GM06990 (cell line): ENCODE data around the gene FANCB.

ENCODE experiments used
- DNase-seq: peaks from one replicate; pipeline ENCODE4 v3.0.0-alpha.2; 2011; ENCODE audit not compliant: insufficient read length; ENCODE audit errors: extremely low read depth
- H3K27me3 ChIP-seq: replicated peaks from 2 replicates; pipeline ENCODE4 v1.6.0; 2011; ENCODE audit warnings: low read length; ENCODE audit not compliant: control insufficient read depth, insufficient read depth
- H3K36me3 ChIP-seq: 2 replicates; pipeline ENCODE4 v1.5.1; 2011; ENCODE audit warnings: low read length; ENCODE audit not compliant: control insufficient read depth, insufficient read depth
- H3K4me3 ChIP-seq: replicated peaks from 2 replicates; pipeline ENCODE4 v1.5.1; 2011; ENCODE audit warnings: low read depth, mild to moderate bottlenecking, control low read depth, low read length
- TF ChIP-seq, protein P1 (sequence below): IDR thresholded peaks from 2 replicates; pipeline ENCODE4 v1.5.1; 2011; ENCODE audit warnings: low read length, control low read depth, mild to moderate bottlenecking, inconsistent platforms; ENCODE audit not compliant: insufficient read depth, poor library complexity, severe bottlenecking

FANCB gene

DNA sequence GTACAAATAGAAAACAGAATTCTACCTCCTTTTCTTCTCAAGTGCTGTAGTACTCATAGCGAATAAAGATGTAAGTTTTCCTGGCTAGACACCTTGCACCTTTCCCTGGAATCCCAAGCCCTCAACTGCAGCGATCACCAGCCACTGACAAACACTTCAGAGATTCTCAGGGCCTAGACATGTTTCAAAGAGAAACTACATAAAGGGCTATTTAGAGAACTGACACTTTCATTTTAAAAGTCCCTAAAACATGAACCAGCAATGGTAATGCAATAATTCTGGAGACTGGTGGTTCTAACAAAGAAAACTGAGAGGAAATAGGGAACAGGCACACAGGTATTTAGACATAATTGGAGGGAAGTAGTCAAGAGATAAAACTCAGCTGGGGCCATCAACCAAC, 35.7 kb downstream of the FANCB start:
- no peaks in the 10 kb centered on the region for H3K36me3 ChIP-seq
- DNase-seq, result no peak
- TF ChIP-seq, protein P1, sequence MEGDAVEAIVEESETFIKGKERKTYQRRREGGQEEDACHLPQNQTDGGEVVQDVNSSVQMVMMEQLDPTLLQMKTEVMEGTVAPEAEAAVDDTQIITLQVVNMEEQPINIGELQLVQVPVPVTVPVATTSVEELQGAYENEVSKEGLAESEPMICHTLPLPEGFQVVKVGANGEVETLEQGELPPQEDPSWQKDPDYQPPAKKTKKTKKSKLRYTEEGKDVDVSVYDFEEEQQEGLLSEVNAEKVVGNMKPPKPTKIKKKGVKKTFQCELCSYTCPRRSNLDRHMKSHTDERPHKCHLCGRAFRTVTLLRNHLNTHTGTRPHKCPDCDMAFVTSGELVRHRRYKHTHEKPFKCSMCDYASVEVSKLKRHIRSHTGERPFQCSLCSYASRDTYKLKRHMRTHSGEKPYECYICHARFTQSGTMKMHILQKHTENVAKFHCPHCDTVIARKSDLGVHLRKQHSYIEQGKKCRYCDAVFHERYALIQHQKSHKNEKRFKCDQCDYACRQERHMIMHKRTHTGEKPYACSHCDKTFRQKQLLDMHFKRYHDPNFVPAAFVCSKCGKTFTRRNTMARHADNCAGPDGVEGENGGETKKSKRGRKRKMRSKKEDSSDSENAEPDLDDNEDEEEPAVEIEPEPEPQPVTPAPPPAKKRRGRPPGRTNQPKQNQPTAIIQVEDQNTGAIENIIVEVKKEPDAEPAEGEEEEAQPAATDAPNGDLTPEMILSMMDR, result no peak
- H3K4me3 ChIP-seq, result no peak overlapping the region
- H3K27me3 ChIP-seq, result no peaks in the 10 kb centered on the region

DNA sequence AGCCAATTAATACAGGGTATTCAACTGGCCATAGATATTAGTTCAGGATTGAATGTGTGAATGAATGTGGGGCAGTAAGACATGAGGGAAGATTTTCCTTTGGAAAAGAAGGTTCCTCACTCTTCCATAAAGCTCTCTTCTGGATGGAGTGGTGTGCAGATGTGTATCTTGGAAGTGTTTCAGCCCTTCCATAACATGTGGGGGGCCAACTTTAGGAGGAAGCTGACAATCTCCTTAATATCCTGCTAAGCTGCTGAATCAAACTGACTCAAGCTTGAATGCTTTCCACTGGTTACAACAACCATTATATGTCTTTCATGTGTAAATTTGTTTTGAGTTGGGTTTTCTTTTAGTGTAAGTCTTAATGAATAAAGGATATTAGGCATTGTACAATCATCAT, 40.3 kb downstream of the FANCB start:
- Histone ChIP-seq H3K36me3 (no peaks in the 10 kb centered on the region), H3K27me3 (no peaks in the 10 kb centered on the region), H3K4me3 (no peak overlapping the region)
- TF ChIP-seq, protein P1, result no peak
- no peak for DNase-seq

DNA sequence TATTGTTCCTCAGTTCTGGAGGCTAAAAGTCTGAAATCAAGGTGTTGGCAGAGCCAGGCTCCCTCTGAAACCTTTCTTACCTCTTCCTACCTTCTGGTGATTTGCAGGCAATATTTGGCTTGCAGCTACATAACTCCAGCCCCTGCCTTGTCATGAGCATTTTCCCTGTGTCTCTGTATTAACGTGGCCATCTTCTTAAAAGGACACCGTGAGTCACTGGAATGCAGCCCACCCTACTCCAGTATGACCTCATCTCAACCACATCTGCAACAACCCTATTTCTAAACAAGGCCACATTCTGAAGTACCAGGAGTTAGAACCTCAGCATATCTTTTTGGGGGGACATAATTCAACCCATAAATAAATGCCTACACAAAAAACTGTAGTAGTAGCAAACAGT, 40.7 kb downstream of the FANCB start:
- Histone ChIP-seq H3K4me3 (no peak overlapping the region), H3K36me3 (no peaks in the 10 kb centered on the region), H3K27me3 (no peaks in the 10 kb centered on the region)
- TF ChIP-seq, protein P1, result no peak
- no peak for DNase-seq

DNA sequence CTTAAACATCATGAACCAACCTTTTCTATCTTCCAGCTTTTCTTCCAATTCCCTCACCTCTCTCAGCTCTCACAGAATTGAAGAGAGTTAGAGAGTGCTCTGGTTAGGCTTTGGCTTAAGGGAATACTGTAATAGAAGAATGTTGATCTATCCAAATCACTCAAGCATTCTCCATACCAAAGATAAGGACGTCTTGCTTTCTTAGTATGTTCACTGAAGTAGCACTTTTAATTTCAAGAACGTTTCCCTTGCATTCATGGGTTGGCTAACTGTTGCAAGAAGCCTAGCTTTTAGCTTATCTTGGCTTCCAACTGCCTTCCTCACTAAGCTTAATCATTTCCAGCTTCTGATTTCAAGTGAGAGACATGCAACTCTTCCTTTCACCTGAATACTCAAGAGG, 43.2 kb downstream of the FANCB start:
- no peak overlapping the region for H3K4me3 ChIP-seq
- no peaks in the 10 kb centered on the region for H3K36me3 ChIP-seq
- TF ChIP-seq, protein P1, result no peak
- DNase-seq, result no peak
- no peaks in the 10 kb centered on the region for H3K27me3 ChIP-seq

DNA sequence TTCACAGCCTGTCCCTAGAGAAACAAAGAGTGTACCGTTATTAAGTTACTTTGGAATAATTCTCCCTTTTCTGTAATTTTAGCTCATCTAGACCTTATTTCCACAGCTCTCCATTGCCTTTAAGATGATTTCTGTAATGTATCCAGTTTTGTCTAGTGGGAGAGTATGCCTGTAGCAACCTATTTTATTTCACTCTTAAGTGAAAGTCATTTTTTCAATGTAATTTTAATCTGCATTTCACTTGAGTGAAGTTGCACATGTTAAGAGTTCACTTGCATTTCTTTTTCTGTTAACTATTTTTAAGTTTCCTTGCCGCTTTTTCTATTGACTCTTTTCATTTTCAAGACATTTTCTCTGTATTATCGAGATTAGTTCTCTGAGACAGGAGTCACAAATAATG, 46.5 kb downstream of the FANCB start:
- DNase-seq, result no peak
- Histone ChIP-seq H3K36me3 (no peaks in the 10 kb centered on the region), H3K27me3 (no peaks in the 10 kb centered on the region)

DNA sequence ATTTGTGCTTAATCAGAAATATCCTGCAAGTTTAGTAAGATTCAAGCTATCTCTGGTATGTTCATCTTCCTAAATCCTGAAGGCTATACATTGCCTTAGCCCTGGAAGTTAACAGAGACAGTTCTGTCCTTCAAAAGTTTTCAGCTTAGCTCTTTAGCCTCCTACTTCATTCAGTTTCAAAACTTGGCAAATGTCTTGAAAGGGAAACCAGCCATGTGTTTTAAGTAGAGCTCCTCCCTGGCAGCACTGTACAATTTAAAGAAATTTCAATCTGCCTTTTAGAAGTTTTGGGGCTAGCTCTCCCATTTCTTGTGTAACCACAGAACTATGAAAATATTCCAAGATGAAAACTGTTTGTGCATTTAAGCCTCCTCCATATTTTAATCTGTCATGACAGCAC, 47.0 kb downstream of the FANCB start:
- H3K27me3 ChIP-seq, result no peaks in the 10 kb centered on the region
- H3K4me3 ChIP-seq, result no peak overlapping the region
- DNase-seq, result no peak
- TF ChIP-seq, protein P1, result no peak
- no peaks in the 10 kb centered on the region for H3K36me3 ChIP-seq

More for the DNA sequence above, 46.5 kb downstream of the FANCB start:
- TF ChIP-seq, protein P1, result no peak
- H3K4me3 ChIP-seq, result no peak overlapping the region
